GM12892 (cell line): ENCODE measurements around the gene DZIP1.

Source experiments
- POLR2A ChIP-seq: IDR thresholded peaks from 2 replicates; pipeline ENCODE4 v1.6.1; 2011; ENCODE audit warnings: low read depth, low read length, control low read depth
- POLR2AphosphoS5 ChIP-seq: IDR thresholded peaks from 2 replicates; pipeline ENCODE4 v1.6.1; 2011; ENCODE audit warnings: low read depth, low read length, control low read depth
- TAF1 ChIP-seq: IDR thresholded peaks from 2 replicates; pipeline ENCODE4 v1.6.1; 2011; ENCODE audit warnings: low read depth, mild to moderate bottlenecking, control low read depth, low read length, borderline replicate concordance

DNA sequence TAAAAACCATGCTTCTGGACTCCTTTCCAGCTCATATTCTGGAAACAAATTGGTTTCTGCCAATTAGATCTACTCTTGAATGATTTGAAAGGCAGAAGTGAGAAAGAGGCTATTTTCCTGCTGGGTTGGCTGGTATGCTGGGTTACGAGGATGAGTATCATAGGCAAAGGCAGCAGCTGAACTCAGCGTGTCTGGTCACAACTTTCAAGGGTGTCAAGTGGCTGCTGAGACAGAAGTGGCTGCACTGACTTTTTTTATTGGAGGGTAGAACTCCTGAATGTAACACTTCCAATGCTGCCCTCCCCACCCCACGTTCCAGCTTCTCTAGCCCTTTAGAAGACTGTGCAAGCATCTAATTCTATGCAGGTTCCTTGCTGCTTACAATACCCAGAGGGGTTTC is 8.3 kb upstream of the DZIP1 start:
- no peak for TF ChIP-seq POLR2A
- no peak for TF ChIP-seq TAF1
- no peak for TF ChIP-seq POLR2AphosphoS5
